Thyroid gland (tissue), 4 donors: ENCODE measurements around the gene TBCD.

Experiments used
- CTCF ChIP-seq, 6 experiments: fragments of 200-600 bp in 3 of 6; fragments of 450-650 bp in 3 of 6; sonication (generic) in 3 of 6; IDR thresholded peaks; one replicate each; pipeline ENCODE4 v1.5.1; 2016 to 2019; ENCODE audit warnings: antibody characterized with exemption in 6 of 6, mild to moderate bottlenecking in 2 of 6, inconsistent platforms in 1 of 6, moderate library complexity in 1 of 6
- POLR2A ChIP-seq, 2 donors: fragments of 450-650 bp; IDR thresholded peaks; one replicate each; pipeline ENCODE4 v1.6.1; 2017; ENCODE audit warnings: antibody characterized with exemption in 2 of 2, mild to moderate bottlenecking in 2 of 2, moderate library complexity in 1 of 2

DNA sequence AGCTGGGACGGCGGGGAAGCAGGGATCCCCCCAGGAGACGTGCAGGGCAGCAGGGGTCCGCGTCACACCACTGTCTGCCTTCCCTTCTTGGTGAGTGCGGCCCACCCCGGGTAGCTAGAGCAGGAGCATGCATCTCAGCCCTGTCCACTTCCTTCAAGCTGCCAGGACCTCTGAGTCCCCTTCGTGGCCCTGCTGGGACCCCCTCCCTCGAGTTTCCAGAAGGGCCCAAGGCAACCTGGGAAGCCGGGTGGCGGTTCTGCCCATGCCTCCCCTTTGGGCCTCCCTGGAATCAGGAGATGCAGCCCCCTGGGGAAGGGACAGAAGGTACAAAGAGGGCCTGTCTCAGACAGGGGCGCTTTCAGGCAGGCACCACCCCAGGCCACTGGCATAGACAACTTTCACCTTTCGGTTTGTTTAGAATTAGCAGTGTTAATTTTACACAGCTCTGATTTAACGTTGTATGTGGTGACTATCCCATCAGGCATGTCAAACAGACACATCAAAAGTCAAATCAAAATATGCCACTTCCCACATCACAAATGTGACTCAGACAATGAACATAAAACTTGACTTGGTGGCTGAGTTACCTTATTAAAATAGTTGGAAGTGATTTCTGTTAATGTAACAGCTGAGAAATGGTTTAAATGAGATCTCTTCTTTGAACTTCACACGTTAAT is 233.0 kb downstream of the TBCD start:
- TF ChIP-seq CTCF (IDR thresholded peaks at IDR 0.05) (no peak), POLR2A (IDR thresholded peaks at IDR 0.05) (no peak)
